GM12892 (cell line): ENCODE measurements around the gene PIP4K2B.

Source experiments
- POLR2A ChIP-seq: IDR thresholded peaks from 2 replicates; pipeline ENCODE4 v1.6.1; 2011; ENCODE audit warnings: low read depth, low read length, control low read depth
- POLR2AphosphoS5 ChIP-seq: IDR thresholded peaks from 2 replicates; pipeline ENCODE4 v1.6.1; 2011; ENCODE audit warnings: low read depth, low read length, control low read depth

DNA sequence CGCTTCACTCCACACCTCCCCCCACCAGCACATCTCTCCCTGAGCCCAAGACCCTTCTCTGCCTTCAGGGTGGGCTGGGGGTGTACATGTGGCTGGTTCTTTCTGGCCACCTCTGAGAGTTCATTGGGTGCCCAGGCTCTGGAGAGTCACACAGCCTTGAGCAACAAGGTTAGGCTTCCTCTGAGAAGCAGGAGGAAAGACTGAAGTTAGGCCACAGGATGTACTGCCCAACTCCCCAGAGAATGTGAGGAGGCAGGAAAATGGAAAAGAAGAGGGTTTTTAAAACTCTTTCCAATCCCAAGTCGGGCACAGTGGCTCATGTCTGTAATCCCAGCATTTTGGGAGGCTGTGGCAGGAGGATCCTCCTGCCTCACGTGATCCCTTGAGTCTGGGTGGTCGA is 58.5 kb downstream of the PIP4K2B start:
- TF ChIP-seq POLR2AphosphoS5 (no peak), POLR2A (no peak)
